ENCODE measurements around the gene CTNNA1.

CTNNA1 gene

GRCh38 chr5:138934971-138935370, 181.7 kb downstream of the CTNNA1 start:
- H3K36me3 ChIP-seq (ENCODE audit: control insufficient read depth in 2 of 2, insufficient read depth in 1 of 2, low read length in 2 of 2), result peaks cover 0 to 62% of the 10 kb centered on the region in 2 experiments; a peak in 2 of 3 replicates

GRCh38 chr5:138935466-138935865, 182.2 kb downstream of the CTNNA1 start:
- Histone ChIP-seq H3K4me1 (ENCODE audit: control insufficient read depth, insufficient read depth, low read length) (no peaks in the 10 kb centered on the region), H3K36me3 (ENCODE audit: control insufficient read depth in 2 of 2, insufficient read depth in 1 of 2, low read length in 2 of 2) (peaks cover 0 to 57% of the 10 kb centered on the region in 2 experiments; a peak in 2 of 3 replicates), H3K9me3 (ENCODE audit: control insufficient read depth, insufficient read depth, low read depth, low read length) (no peaks in the 10 kb centered on the region), H3K4me3 (ENCODE audit: low read depth, low read length) (no peak overlapping the region), H3K27ac (ENCODE audit: extremely low read depth, low read depth, low read length) (no peak overlapping the region)
- CTCF ChIA-PET, result no interaction called here
- POLR2A ChIA-PET, result no interaction called here
- TF ChIP-seq ZNF571 (tag by site-specific recombination; IDR thresholded peaks at IDR 0.05) (no peak), ZNF677 (tag by site-specific recombination; IDR thresholded peaks at IDR 0.05) (no peak), ZNF335 (tag by site-specific recombination; conservative IDR thresholded peaks at IDR 0.05) (no peak), ZNF707 (tag by site-specific recombination; IDR thresholded peaks at IDR 0.05) (no peak), ZNF155 (tag by site-specific recombination; IDR thresholded peaks at IDR 0.05) (no peak), ZNF423 (tag by site-specific recombination; IDR thresholded peaks at IDR 0.05) (no peak), BCL11B (tag by site-specific recombination; IDR thresholded peaks at IDR 0.05; ENCODE audit: low read depth) (no peak), ZBTB17 (tag by site-specific recombination; IDR thresholded peaks at IDR 0.05) (no peak), ZNF214 (tag by site-specific recombination; IDR thresholded peaks at IDR 0.05; ENCODE audit: borderline replicate concordance) (no peak), KLF10 (tag by site-specific recombination; IDR thresholded peaks at IDR 0.05) (no peak), ZNF747 (tag by site-specific recombination; IDR thresholded peaks at IDR 0.05) (no peak), PRDM4 (tag by site-specific recombination; IDR thresholded peaks at IDR 0.05) (no peak), ZNF701 (tag by site-specific recombination; IDR thresholded peaks at IDR 0.05) (no peak), ZNF112 (tag by site-specific recombination; IDR thresholded peaks at IDR 0.05) (no peak)
- TF ChIP-seq, protein P1, sequence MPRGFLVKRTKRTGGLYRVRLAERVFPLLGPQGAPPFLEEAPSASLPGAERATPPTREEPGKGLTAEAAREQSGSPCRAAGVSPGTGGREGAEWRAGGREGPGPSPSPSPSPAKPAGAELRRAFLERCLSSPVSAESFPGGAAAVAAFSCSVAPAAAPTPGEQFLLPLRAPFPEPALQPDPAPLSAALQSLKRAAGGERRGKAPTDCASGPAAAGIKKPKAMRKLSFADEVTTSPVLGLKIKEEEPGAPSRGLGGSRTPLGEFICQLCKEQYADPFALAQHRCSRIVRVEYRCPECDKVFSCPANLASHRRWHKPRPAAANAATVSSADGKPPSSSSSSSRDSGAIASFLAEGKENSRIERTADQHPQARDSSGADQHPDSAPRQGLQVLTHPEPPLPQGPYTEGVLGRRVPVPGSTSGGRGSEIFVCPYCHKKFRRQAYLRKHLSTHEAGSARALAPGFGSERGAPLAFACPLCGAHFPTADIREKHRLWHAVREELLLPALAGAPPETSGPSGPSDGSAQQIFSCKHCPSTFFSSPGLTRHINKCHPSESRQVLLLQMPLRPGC (tag by site-specific recombination; IDR thresholded peaks at IDR 0.05), result no peak

More at GRCh38 chr5:138934971-138935370, 181.7 kb downstream of the CTNNA1 start:
- CTCF ChIA-PET, result no interaction called here
- Histone ChIP-seq H3K27ac (ENCODE audit: extremely low read depth, low read depth, low read length) (no peak overlapping the region), H3K4me1 (ENCODE audit: control insufficient read depth, insufficient read depth, low read length) (no peaks in the 10 kb centered on the region), H3K9me3 (ENCODE audit: control insufficient read depth, insufficient read depth, low read depth, low read length) (no peaks in the 10 kb centered on the region), H3K4me3 (ENCODE audit: low read depth, low read length) (no peak overlapping the region)
- no peak for TF ChIP-seq ZNF621 (tag by site-specific recombination; IDR thresholded peaks at IDR 0.05)
- no peak for TF ChIP-seq ZNF596 (tag by site-specific recombination; IDR thresholded peaks at IDR 0.05)
- no peak for TF ChIP-seq ZNF248 (tag by site-specific recombination; IDR thresholded peaks at IDR 0.05)
- TF ChIP-seq ZNF24 (tag by site-specific recombination; IDR thresholded peaks at IDR 0.05), result no peak
- TF ChIP-seq ZNF514 (tag by site-specific recombination; IDR thresholded peaks at IDR 0.05), result no peak
- TF ChIP-seq TRIM28 (IDR thresholded peaks at IDR 0.05; ENCODE audit: borderline replicate concordance, low read length), result no peak
- TF ChIP-seq ZFP41 (tag by site-specific recombination; IDR thresholded peaks at IDR 0.05; ENCODE audit: borderline replicate concordance), result no peak
- no peak for TF ChIP-seq ZNF121 (tag by site-specific recombination; IDR thresholded peaks at IDR 0.05)
- TF ChIP-seq, protein P2, sequence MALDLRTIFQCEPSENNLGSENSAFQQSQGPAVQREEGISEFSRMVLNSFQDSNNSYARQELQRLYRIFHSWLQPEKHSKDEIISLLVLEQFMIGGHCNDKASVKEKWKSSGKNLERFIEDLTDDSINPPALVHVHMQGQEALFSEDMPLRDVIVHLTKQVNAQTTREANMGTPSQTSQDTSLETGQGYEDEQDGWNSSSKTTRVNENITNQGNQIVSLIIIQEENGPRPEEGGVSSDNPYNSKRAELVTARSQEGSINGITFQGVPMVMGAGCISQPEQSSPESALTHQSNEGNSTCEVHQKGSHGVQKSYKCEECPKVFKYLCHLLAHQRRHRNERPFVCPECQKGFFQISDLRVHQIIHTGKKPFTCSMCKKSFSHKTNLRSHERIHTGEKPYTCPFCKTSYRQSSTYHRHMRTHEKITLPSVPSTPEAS (tag by site-specific recombination; IDR thresholded peaks at IDR 0.05), result no peak
- TF ChIP-seq PATZ1 (tag by site-specific recombination; IDR thresholded peaks at IDR 0.05), result no peak
- TF ChIP-seq, protein P3, sequence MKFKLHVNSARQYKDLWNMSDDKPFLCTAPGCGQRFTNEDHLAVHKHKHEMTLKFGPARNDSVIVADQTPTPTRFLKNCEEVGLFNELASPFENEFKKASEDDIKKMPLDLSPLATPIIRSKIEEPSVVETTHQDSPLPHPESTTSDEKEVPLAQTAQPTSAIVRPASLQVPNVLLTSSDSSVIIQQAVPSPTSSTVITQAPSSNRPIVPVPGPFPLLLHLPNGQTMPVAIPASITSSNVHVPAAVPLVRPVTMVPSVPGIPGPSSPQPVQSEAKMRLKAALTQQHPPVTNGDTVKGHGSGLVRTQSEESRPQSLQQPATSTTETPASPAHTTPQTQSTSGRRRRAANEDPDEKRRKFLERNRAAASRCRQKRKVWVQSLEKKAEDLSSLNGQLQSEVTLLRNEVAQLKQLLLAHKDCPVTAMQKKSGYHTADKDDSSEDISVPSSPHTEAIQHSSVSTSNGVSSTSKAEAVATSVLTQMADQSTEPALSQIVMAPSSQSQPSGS (tag by site-specific recombination; IDR thresholded peaks at IDR 0.05; ENCODE audit: low read depth), result no peak
- POLR2A ChIA-PET, result no interaction called here

All from HEK293 (cell line).